NCI-H128 (cell line): ENCODE measurements around the gene RASAL2.
"Not testable (repeated sequence)": the region's sequence is repeated elsewhere in the genome, so short reads cannot be mapped to it uniquely, and the experiment has no call there.

Experiments
- DNase-seq: peaks from one replicate; lab custom pipeline; 2025; ENCODE audit not compliant: unreplicated experiment; lab: John Stamatoyannopoulos, UW

Gene RASAL2

GRCh38 chr1:178337091-178337706, 243.3 kb downstream of the RASAL2 start:
- no peak for DNase-seq

GRCh38 chr1:178339834-178340233, 245.9 kb downstream of the RASAL2 start:
- DNase-seq: no peak

GRCh38 chr1:178341261-178341956, 247.5 kb downstream of the RASAL2 start:
- no peak for DNase-seq

- DNase-seq: no peak
These were observed 248.8 kb downstream of the RASAL2 start for GRCh38 chr1:178342745-178343144.

- DNase-seq: no peak
These were observed 250.7 kb downstream of the RASAL2 start for GRCh38 chr1:178344513-178345091.

- no peak for DNase-seq
These were observed 251.3 kb downstream of the RASAL2 start for GRCh38 chr1:178345238-178345637.

- DNase-seq: no peak
These were observed 251.9 kb downstream of the RASAL2 start for GRCh38 chr1:178345807-178346206.

- DNase-seq: no peak
These were observed 255.9 kb downstream of the RASAL2 start for GRCh38 chr1:178349801-178350200.

- not testable (repeated sequence) for DNase-seq
These were observed 258.0 kb downstream of the RASAL2 start for GRCh38 chr1:178351911-178352310.

GRCh38 chr1:178352790-178353416, 259.0 kb downstream of the RASAL2 start:
- DNase-seq: no peak

- DNase-seq: no peak
These were observed 259.6 kb downstream of the RASAL2 start for GRCh38 chr1:178353524-178353923.

GRCh38 chr1:178354816-178355215, 260.9 kb downstream of the RASAL2 start:
- no peak for DNase-seq

GRCh38 chr1:178356299-178356698, 262.4 kb downstream of the RASAL2 start:
- DNase-seq: no peak

- no peak for DNase-seq
These were observed 264.6 kb downstream of the RASAL2 start for GRCh38 chr1:178358456-178358855.

GRCh38 chr1:178360421-178360820, 266.5 kb downstream of the RASAL2 start:
- no peak for DNase-seq

GRCh38 chr1:178361847-178362246, 267.9 kb downstream of the RASAL2 start:
- DNase-seq: no peak

GRCh38 chr1:178362747-178363146, 268.8 kb downstream of the RASAL2 start:
- no peak for DNase-seq

GRCh38 chr1:178364782-178365181, 270.9 kb downstream of the RASAL2 start:
- DNase-seq: no peak

GRCh38 chr1:178367151-178367550, 273.2 kb downstream of the RASAL2 start:
- no peak for DNase-seq

- no peak for DNase-seq
These were observed 274.3 kb downstream of the RASAL2 start for GRCh38 chr1:178368208-178368607.

- DNase-seq: no peak
These were observed 277.3 kb downstream of the RASAL2 start for GRCh38 chr1:178371235-178371634.

GRCh38 chr1:178371933-178372388, 278.1 kb downstream of the RASAL2 start:
- DNase-seq: no peak
